HG02678 (cell line): ENCODE results near the gene CAMTA1.

Experiments
- ATAC-seq: cut with Tn5 transposase; IDR thresholded peaks from one replicate; pipeline ENCODE4 v1.9.1; 2021; ENCODE audit warnings: mild to moderate bottlenecking, moderate library complexity; ENCODE audit not compliant: unreplicated experiment

Gene CAMTA1

GRCh38 chr1:7606096-7606495 lies 820.8 kb downstream of the CAMTA1 start:
- ATAC-seq = no peak

GRCh38 chr1:7607097-7607496 lies 821.8 kb downstream of the CAMTA1 start:
- no peak for ATAC-seq

- ATAC-seq = no peak
These were observed 823.5 kb downstream of the CAMTA1 start for GRCh38 chr1:7608628-7609305.

GRCh38 chr1:7609311-7609994 lies 824.2 kb downstream of the CAMTA1 start:
- ATAC-seq = no peak

- ATAC-seq = no peak
These were observed 825.0 kb downstream of the CAMTA1 start for GRCh38 chr1:7610106-7610731.

GRCh38 chr1:7610936-7611335 lies 825.7 kb downstream of the CAMTA1 start:
- no peak for ATAC-seq

GRCh38 chr1:7611421-7612010 lies 826.3 kb downstream of the CAMTA1 start:
- no peak for ATAC-seq

GRCh38 chr1:7613106-7613850 lies 828.0 kb downstream of the CAMTA1 start:
- no peak for ATAC-seq

- no peak for ATAC-seq
These were observed 828.6 kb downstream of the CAMTA1 start for GRCh38 chr1:7613851-7614205.

GRCh38 chr1:7614576-7615074 lies 829.4 kb downstream of the CAMTA1 start:
- ATAC-seq = no peak

- no peak for ATAC-seq
These were observed 829.9 kb downstream of the CAMTA1 start for GRCh38 chr1:7615138-7615537.

GRCh38 chr1:7616076-7616832 lies 831.0 kb downstream of the CAMTA1 start:
- ATAC-seq = no peak

GRCh38 chr1:7616953-7617352 lies 831.7 kb downstream of the CAMTA1 start:
- ATAC-seq = no peak

GRCh38 chr1:7617826-7618225 lies 832.6 kb downstream of the CAMTA1 start:
- ATAC-seq = no peak

- no peak for ATAC-seq
These were observed 834.9 kb downstream of the CAMTA1 start for GRCh38 chr1:7620196-7620595.

- no peak for ATAC-seq
These were observed 836.3 kb downstream of the CAMTA1 start for GRCh38 chr1:7621334-7622219.

- ATAC-seq = no peak
These were observed 838.6 kb downstream of the CAMTA1 start for GRCh38 chr1:7623842-7624241.

- ATAC-seq = no peak
These were observed 839.6 kb downstream of the CAMTA1 start for GRCh38 chr1:7624791-7625355.

GRCh38 chr1:7625401-7625800 lies 840.1 kb downstream of the CAMTA1 start:
- ATAC-seq = no peak
